NCI-H1105 (cell line): ENCODE measurements around the gene PI4KA.
"Not testable (repeated sequence)": the region's sequence is repeated elsewhere in the genome, so short reads cannot be mapped to it uniquely, and the experiment has no call there.

Source experiments
- DNase-seq: peaks from one replicate; lab custom pipeline; 2025; lab: John Stamatoyannopoulos, UW

Gene PI4KA

GRCh38 chr22:20664594-20664959 lies 194.0 kb downstream of the PI4KA start:
- DNase-seq = no peak

- no peak for DNase-seq
Observed at GRCh38 chr22:20663941-20664593, 194.5 kb downstream of the PI4KA start.

GRCh38 chr22:20663137-20663828 lies 195.3 kb downstream of the PI4KA start:
- no peak for DNase-seq

- DNase-seq = not testable (repeated sequence)
Observed at GRCh38 chr22:20662524-20663036, 196.0 kb downstream of the PI4KA start.

- DNase-seq = no peak
Observed at GRCh38 chr22:20661473-20661872, 197.1 kb downstream of the PI4KA start.

GRCh38 chr22:20660441-20661054 lies 198.1 kb downstream of the PI4KA start:
- no peak for DNase-seq

GRCh38 chr22:20659920-20660319 lies 198.7 kb downstream of the PI4KA start:
- no peak for DNase-seq

GRCh38 chr22:20659258-20659657 lies 199.4 kb downstream of the PI4KA start:
- DNase-seq = no peak

GRCh38 chr22:20658433-20659222 lies 200.0 kb downstream of the PI4KA start:
- DNase-seq = no peak

GRCh38 chr22:20657963-20658362 lies 200.6 kb downstream of the PI4KA start:
- DNase-seq = no peak
